GM12878 (cell line): ENCODE results near the gene SLC23A1. TPM values are rescaled to one million over a fixed set of nuclear protein-coding genes. Genes with fewer than 3 reads are reported as not detected.

Experiments used
- ATF7 ChIP-seq: fragments of 450-650 bp; IDR thresholded peaks from 2 replicates; pipeline ENCODE4 v1.6.1; 2016; ENCODE audit warnings: low read depth, mild to moderate bottlenecking
- EGR1 ChIP-seq, 2 experiments: IDR thresholded peaks; 1 replicate in 1 of 2; 2 replicates in 1 of 2; pipeline ENCODE4 v1.6.1; 2011 to 2012; ENCODE audit warnings: low read depth in 2 of 2, low read length in 2 of 2, borderline replicate concordance in 1 of 2, mild to moderate bottlenecking in 1 of 2, moderate library complexity in 1 of 2
- FOXK2 ChIP-seq: fragments of 450-650 bp; IDR thresholded peaks from 2 replicates; pipeline ENCODE4 v1.6.1; 2017; ENCODE audit warnings: mild to moderate bottlenecking, moderate library complexity
- HDAC2 ChIP-seq: fragments of 200-600 bp; sonication (generic); IDR thresholded peaks from 2 replicates; pipeline ENCODE4 v1.6.1; 2017
- HDAC6 ChIP-seq: fragments of 200-600 bp; sonication (generic); IDR thresholded peaks from one replicate; pipeline ENCODE4 v1.8.0; 2017; ENCODE audit warnings: antibody characterized with exemption; ENCODE audit not compliant: unreplicated experiment
- JUNB ChIP-seq: IDR thresholded peaks from 2 replicates; pipeline ENCODE4 v1.6.1; 2016; ENCODE audit warnings: antibody characterized with exemption, mild to moderate bottlenecking
- MEF2B ChIP-seq: fragments of 450-650 bp; IDR thresholded peaks from 2 replicates; pipeline ENCODE4 v1.6.1; 2018; ENCODE audit warnings: mild to moderate bottlenecking, moderate library complexity; ENCODE audit not compliant: partially characterized antibody, poor library complexity, severe bottlenecking
- NFIC ChIP-seq: IDR thresholded peaks from 2 replicates; pipeline ENCODE4 v1.6.1; 2012; ENCODE audit warnings: low read depth, mild to moderate bottlenecking, inconsistent platforms, low read length, moderate library complexity
- NR2C2 ChIP-seq: IDR thresholded peaks from 2 replicates; pipeline ENCODE4 v1.6.1; 2011; ENCODE audit warnings: borderline replicate concordance, low read depth; ENCODE audit not compliant: control insufficient read depth, insufficient read length
- RB1 ChIP-seq: fragments of 450-650 bp; formaldehyde crosslinking; IDR thresholded peaks from 2 replicates; pipeline ENCODE4 v1.6.1; 2017; ENCODE audit warnings: mild to moderate bottlenecking, borderline replicate concordance
- RUNX3 ChIP-seq: IDR thresholded peaks from 2 replicates; pipeline ENCODE4 v1.6.1; 2012; ENCODE audit warnings: low read length, inconsistent platforms
- SMC3 ChIP-seq: IDR thresholded peaks from 2 replicates; pipeline ENCODE4 v1.6.1; 2011; ENCODE audit warnings: low read length, improper control_type of control experiment, borderline replicate concordance
- SREBF2 ChIP-seq: IDR thresholded peaks from 2 replicates; pipeline ENCODE4 v1.6.1; 2012; ENCODE audit warnings: mild to moderate bottlenecking, low read length
- STAT3 ChIP-seq: IDR thresholded peaks from 2 replicates; pipeline ENCODE4 v1.6.1; 2011; ENCODE audit warnings: low read depth, low read length, improper control_type of control experiment
- SUPT20H ChIP-seq: IDR thresholded peaks from 2 replicates; pipeline ENCODE4 v1.6.1; 2011; ENCODE audit warnings: low read depth, mild to moderate bottlenecking, low read length, moderate library complexity, borderline replicate concordance; ENCODE audit not compliant: control insufficient read depth
- ZNF274 ChIP-seq: IDR thresholded peaks from one replicate; pipeline ENCODE4 v1.8.0; 2011; ENCODE audit not compliant: insufficient read length, insufficient read depth
- polyA plus RNA-seq, 11 experiments: library from polyadenylated mRNA; depleted of rRNA in 4 of 11; unstranded in 6 of 11; stranded (reverse) in 5 of 11; fragments of >200 nt; fragmentation: Nextera tagmentation in 4 of 11; fragmentation: Illumina TruSeq in 1 of 11; extraction: Ambion mirVana in 4 of 11; extraction: Trizol in 1 of 11; gene quantifications; 1 replicate in 1 of 11; 2 replicates in 10 of 11; pipeline versions ENCODE4 v1.2.1 to v1.2.3, GENCODE V29; 2011 to 2016; ENCODE audit warnings: inconsistent platforms in 2 of 11, missing spikeins in 2 of 11, low read depth in 1 of 11
- total RNA-seq, 4 experiments: library from RNA; depleted of rRNA in 3 of 4; stranded (reverse); fragments of >200 nt in 3 of 4; fragmentation: Illumina TruSeq in 1 of 4; extraction: Trizol in 1 of 4; gene quantifications; 2 replicates each; pipeline versions ENCODE4 v1.2.1 to v1.2.3, GENCODE V29; 2013 to 2021
- TF ChIP-seq, protein P1 (sequence below): fragments of 450-650 bp; formaldehyde crosslinking; IDR thresholded peaks from 2 replicates; pipeline ENCODE4 v1.4.0; 2022; ENCODE audit warnings: mild to moderate bottlenecking, moderate library complexity
- TF ChIP-seq, protein P2 (sequence below): IDR thresholded peaks from 2 replicates; pipeline ENCODE4 v1.6.1; 2012; ENCODE audit warnings: mild to moderate bottlenecking, low read depth, low read length
- TF ChIP-seq, protein P3 (sequence below): fragments of 450-650 bp; IDR thresholded peaks from 2 replicates; pipeline ENCODE4 v1.6.1; 2016; ENCODE audit warnings: mild to moderate bottlenecking
- TF ChIP-seq, protein P4 (sequence below): IDR thresholded peaks from 2 replicates; pipeline ENCODE4 v1.6.1; 2012; ENCODE audit warnings: low read length, inconsistent platforms

The SLC23A1 gene
- total and polyA plus RNA-seq, 10 of the 15 experiments (the other 5 are each of a cell fraction or from before 2014, with no cell fraction given), result 0.35 to 4.7 (median 1.6) TPM

DNA sequence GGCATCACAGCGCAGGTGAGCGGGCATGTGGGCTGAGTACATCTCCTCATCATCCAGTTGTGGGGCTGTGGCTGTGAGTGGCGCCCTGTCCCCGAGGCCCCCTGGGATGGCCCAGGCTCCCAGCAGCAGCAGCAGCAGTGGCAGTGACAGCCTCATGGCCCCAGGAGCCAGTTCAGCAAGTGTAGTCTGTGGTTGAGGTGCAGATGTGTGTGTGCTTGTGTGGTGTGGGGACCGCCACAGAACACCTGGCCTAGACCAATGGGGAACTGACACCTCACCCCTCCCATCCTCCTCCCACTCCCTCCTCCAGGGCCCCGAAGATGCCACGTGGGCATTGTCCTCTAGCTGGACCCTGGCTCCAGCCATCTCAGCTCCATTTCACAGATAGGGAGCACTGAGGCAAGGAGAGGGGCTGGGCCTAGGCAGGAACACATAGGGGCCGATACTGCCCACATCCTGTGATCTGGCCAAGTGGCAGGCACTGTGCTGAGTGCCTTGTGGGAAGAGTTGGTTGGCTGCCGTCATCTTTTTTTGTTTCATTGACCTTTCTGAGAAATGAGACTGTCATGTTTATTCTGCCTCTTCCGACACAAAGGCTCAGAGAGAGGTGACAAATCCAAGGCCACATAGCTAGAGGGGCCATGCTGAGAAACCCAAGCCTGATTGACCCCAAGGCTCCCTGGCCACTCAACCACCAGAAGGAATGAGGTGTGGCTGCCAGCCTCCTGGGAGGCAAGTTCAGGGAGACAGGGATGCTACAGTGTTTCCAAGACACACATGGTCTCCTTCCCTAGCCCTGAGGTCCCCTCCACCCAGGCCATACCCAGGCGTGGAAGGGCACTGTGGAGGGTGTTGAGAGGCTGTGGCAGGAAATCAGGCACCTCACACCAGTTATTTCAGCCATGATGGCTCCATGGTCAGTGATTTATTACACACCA is 6.9 kb upstream of the SLC23A1 start, which contains the start of gene MZB1 (continued):
- TF ChIP-seq HDAC6 (no peak), SUPT20H (no peak), MEF2B (peak; percentile 94), NFIC (no peak), RB1 (no peak), STAT3 (no peak), ATF7 (peak; percentile 89), SMC3 (no peak), EGR1 (IDR thresholded peaks at IDR 0.05; ENCODE audit: borderline replicate concordance in 1 of 2, low read depth in 2 of 2, low read length in 2 of 2) (peak in 1 of 2 experiments; percentile 76; a peak in 2 of 3 replicates), NR2C2 (no peak), HDAC2 (0 out of 2 replicates have a peak, but pooled peaks have one; percentile 45), JUNB (peak; percentile 61), SREBF2 (no peak), RUNX3 (no peak), ZNF274 (no peak), FOXK2 (no peak)
- TF ChIP-seq, protein P1, sequence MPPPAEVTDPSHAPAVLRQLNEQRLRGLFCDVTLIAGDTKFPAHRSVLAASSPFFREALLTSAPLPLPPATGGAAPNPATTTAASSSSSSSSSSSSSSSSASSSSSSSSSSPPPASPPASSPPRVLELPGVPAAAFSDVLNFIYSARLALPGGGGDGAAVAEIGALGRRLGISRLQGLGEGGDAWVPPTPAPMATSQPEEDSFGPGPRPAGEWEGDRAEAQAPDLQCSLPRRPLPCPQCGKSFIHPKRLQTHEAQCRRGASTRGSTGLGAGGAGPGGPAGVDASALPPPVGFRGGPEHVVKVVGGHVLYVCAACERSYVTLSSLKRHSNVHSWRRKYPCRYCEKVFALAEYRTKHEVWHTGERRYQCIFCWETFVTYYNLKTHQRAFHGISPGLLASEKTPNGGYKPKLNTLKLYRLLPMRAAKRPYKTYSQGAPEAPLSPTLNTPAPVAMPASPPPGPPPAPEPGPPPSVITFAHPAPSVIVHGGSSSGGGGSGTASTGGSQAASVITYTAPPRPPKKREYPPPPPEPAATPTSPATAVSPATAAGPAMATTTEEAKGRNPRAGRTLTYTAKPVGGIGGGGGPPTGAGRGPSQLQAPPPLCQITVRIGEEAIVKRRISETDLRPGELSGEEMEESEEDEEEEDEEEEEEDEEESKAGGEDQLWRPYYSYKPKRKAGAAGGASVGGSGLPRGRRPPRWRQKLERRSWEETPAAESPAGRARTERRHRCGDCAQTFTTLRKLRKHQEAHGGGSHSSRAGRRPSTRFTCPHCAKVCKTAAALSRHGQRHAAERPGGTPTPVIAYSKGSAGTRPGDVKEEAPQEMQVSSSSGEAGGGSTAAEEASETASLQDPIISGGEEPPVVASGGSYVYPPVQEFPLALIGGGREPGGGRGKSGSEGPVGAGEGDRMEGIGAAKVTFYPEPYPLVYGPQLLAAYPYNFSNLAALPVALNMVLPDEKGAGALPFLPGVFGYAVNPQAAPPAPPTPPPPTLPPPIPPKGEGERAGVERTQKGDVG (CRISPR knock-in tag), result no peak
- TF ChIP-seq, protein P2, sequence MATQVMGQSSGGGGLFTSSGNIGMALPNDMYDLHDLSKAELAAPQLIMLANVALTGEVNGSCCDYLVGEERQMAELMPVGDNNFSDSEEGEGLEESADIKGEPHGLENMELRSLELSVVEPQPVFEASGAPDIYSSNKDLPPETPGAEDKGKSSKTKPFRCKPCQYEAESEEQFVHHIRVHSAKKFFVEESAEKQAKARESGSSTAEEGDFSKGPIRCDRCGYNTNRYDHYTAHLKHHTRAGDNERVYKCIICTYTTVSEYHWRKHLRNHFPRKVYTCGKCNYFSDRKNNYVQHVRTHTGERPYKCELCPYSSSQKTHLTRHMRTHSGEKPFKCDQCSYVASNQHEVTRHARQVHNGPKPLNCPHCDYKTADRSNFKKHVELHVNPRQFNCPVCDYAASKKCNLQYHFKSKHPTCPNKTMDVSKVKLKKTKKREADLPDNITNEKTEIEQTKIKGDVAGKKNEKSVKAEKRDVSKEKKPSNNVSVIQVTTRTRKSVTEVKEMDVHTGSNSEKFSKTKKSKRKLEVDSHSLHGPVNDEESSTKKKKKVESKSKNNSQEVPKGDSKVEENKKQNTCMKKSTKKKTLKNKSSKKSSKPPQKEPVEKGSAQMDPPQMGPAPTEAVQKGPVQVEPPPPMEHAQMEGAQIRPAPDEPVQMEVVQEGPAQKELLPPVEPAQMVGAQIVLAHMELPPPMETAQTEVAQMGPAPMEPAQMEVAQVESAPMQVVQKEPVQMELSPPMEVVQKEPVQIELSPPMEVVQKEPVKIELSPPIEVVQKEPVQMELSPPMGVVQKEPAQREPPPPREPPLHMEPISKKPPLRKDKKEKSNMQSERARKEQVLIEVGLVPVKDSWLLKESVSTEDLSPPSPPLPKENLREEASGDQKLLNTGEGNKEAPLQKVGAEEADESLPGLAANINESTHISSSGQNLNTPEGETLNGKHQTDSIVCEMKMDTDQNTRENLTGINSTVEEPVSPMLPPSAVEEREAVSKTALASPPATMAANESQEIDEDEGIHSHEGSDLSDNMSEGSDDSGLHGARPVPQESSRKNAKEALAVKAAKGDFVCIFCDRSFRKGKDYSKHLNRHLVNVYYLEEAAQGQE, result no peak
- TF ChIP-seq, protein P3, sequence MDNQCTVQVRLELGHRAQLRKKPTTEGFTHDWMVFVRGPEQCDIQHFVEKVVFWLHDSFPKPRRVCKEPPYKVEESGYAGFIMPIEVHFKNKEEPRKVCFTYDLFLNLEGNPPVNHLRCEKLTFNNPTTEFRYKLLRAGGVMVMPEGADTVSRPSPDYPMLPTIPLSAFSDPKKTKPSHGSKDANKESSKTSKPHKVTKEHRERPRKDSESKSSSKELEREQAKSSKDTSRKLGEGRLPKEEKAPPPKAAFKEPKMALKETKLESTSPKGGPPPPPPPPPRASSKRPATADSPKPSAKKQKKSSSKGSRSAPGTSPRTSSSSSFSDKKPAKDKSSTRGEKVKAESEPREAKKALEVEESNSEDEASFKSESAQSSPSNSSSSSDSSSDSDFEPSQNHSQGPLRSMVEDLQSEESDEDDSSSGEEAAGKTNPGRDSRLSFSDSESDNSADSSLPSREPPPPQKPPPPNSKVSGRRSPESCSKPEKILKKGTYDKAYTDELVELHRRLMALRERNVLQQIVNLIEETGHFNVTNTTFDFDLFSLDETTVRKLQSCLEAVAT, result peak; percentile 96
- TF ChIP-seq, protein P4, sequence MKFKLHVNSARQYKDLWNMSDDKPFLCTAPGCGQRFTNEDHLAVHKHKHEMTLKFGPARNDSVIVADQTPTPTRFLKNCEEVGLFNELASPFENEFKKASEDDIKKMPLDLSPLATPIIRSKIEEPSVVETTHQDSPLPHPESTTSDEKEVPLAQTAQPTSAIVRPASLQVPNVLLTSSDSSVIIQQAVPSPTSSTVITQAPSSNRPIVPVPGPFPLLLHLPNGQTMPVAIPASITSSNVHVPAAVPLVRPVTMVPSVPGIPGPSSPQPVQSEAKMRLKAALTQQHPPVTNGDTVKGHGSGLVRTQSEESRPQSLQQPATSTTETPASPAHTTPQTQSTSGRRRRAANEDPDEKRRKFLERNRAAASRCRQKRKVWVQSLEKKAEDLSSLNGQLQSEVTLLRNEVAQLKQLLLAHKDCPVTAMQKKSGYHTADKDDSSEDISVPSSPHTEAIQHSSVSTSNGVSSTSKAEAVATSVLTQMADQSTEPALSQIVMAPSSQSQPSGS, result no peak
